H1 (cell line): ENCODE results near the gene TET2. TPM values are rescaled to one million over a fixed set of nuclear protein-coding genes. Genes with fewer than 3 reads are reported as not detected.

ENCODE experiments used
- CTCF ChIA-PET: fragments of 300-600 bp; sonication (Branson Sonifier 250); formaldehyde crosslinking; loops from one replicate; lab custom pipeline; 2021; ENCODE audit not compliant: partially characterized antibody; lab: Charles Lee
- POLR2A ChIA-PET: fragments of 300-600 bp; sonication (Branson Sonifier 250); formaldehyde crosslinking; loops from one replicate; lab custom pipeline; 2021; ENCODE audit warnings: inconsistent platforms; ENCODE audit not compliant: partially characterized antibody; lab: Charles Lee
- DNase-seq, 2 experiments: peaks; one replicate each; pipeline versions ENCODE4 v3.0.0 to v3.0.0-alpha.2; 2010 to 2022; ENCODE audit warnings: low spot score in 2 of 2, low read depth in 1 of 2, mixed read lengths in 1 of 2
- FAIRE-seq: peaks from 2 replicates; lab custom pipeline; 2011; peaks lifted over from hg19 to GRCh38; lab: Jason Lieb, UNC
- H2AFZ ChIP-seq: 2 replicates; pipeline ENCODE4 v1.8.1; 2012; ENCODE audit warnings: low read length, inconsistent platforms
- H2AK5ac ChIP-seq: 2 replicates; pipeline ENCODE4 v1.6.1; 2013; ENCODE audit warnings: low read depth, low read length
- H2BK120ac ChIP-seq: replicated peaks from 2 replicates; pipeline ENCODE3; 2013; ENCODE audit warnings: low read depth, low read length, inconsistent platforms
- H2BK12ac ChIP-seq: 2 replicates; pipeline ENCODE4 v1.6.1; 2013; ENCODE audit warnings: low read depth, low read length
- H2BK15ac ChIP-seq: 2 replicates; pipeline ENCODE4 v1.6.1; 2013; ENCODE audit warnings: low read length
- H2BK20ac ChIP-seq: 2 replicates; pipeline ENCODE4 v1.6.1; 2013; ENCODE audit warnings: low read length
- H2BK5ac ChIP-seq: 2 replicates; pipeline ENCODE4 v1.6.1; 2013; ENCODE audit warnings: low read depth, low read length
- H3K14ac ChIP-seq: 2 replicates; pipeline ENCODE4 v1.6.1; 2013; ENCODE audit warnings: inconsistent platforms; ENCODE audit not compliant: insufficient read length
- H3K18ac ChIP-seq: 2 replicates; pipeline ENCODE4 v1.6.1; 2013; ENCODE audit warnings: low read length; ENCODE audit errors: extremely low read depth
- H3K23ac ChIP-seq: 2 replicates; pipeline ENCODE4 v1.6.1; 2013; ENCODE audit warnings: inconsistent platforms; ENCODE audit not compliant: insufficient read length
- H3K23me2 ChIP-seq: 2 replicates; pipeline ENCODE4 v1.6.1; 2013; ENCODE audit warnings: low read depth, low read length
- H3K27ac ChIP-seq: 2 replicates; pipeline ENCODE4 v1.6.1; 2011; ENCODE audit warnings: low read depth, low read length, inconsistent platforms
- H3K27me3 ChIP-seq, 4 experiments: replicated peaks in 1 of 4; 1 replicate in 1 of 4; 2 replicates in 3 of 4; pipeline versions ENCODE4 v1.6.1 to v1.8.1; 2011 to 2013; ENCODE audit warnings: low read length in 3 of 4, mild to moderate bottlenecking in 3 of 4, inconsistent platforms in 2 of 4, mixed read lengths in 2 of 4, moderate library complexity in 1 of 4; ENCODE audit not compliant: control insufficient read depth in 3 of 4, insufficient read depth in 3 of 4; ENCODE audit errors: extremely low read depth in 1 of 4
- H3K36me3 ChIP-seq, 4 experiments: 2 replicates each; pipeline versions ENCODE4 v1.6.1 to v1.8.1; 2011 to 2013; ENCODE audit warnings: mild to moderate bottlenecking in 4 of 4, low read length in 3 of 4, moderate library complexity in 2 of 4, control low read depth in 1 of 4, inconsistent platforms in 1 of 4; ENCODE audit not compliant: insufficient read depth in 4 of 4, control insufficient read depth in 2 of 4
- H3K4ac ChIP-seq: replicated peaks from 2 replicates; pipeline ENCODE3; 2013; ENCODE audit warnings: low read length, low read depth, mixed read lengths, inconsistent platforms; ENCODE audit not compliant: insufficient read length
- H3K4me1 ChIP-seq, 4 experiments: replicated peaks in 1 of 4; 1 replicate in 1 of 4; 2 replicates in 3 of 4; pipeline versions ENCODE4 v1.6.1 to v1.8.1; 2011 to 2013; ENCODE audit warnings: low read length in 3 of 4, inconsistent platforms in 2 of 4, mixed read lengths in 1 of 4; ENCODE audit not compliant: insufficient read depth in 4 of 4, control insufficient read depth in 3 of 4
- H3K4me2 ChIP-seq, 2 experiments: 2 replicates each; pipeline versions ENCODE4 v1.6.1 to v1.8.1; 2011 to 2013; ENCODE audit warnings: low read depth in 2 of 2, low read length in 2 of 2, control low read depth in 1 of 2, inconsistent platforms in 1 of 2, mild to moderate bottlenecking in 1 of 2; ENCODE audit not compliant: insufficient read depth in 1 of 2
- H3K4me3 ChIP-seq, 4 experiments: fragments of 200-600, 300-600 bp in 1 of 4; sonication (generic), shearing (Covaris generic), sonication (Bioruptor Twin) in 1 of 4; 2 replicates each; pipeline versions ENCODE4 v1.5.1 to v1.8.1; 2011 to 2016; ENCODE audit warnings: low read length in 4 of 4, low read depth in 3 of 4, control low read depth in 2 of 4, inconsistent platforms in 2 of 4, mild to moderate bottlenecking in 2 of 4, mixed read lengths in 1 of 4, moderate library complexity in 1 of 4; ENCODE audit not compliant: insufficient read depth in 2 of 4; ENCODE audit errors: extremely low read depth in 1 of 4
- H3K56ac ChIP-seq: replicated peaks from 2 replicates; pipeline ENCODE3; 2013; ENCODE audit warnings: low read depth, mild to moderate bottlenecking, mixed read lengths, low read length, inconsistent platforms; ENCODE audit not compliant: insufficient read length
- H3K79me1 ChIP-seq: 2 replicates; pipeline ENCODE4 v1.6.1; 2013; ENCODE audit warnings: low read depth, low read length, control low read depth
- H3K79me2 ChIP-seq, 2 experiments: 2 replicates each; pipeline versions ENCODE4 v1.6.1 to v1.8.1; 2012 to 2013; ENCODE audit warnings: low read length in 2 of 2, mild to moderate bottlenecking in 2 of 2, inconsistent platforms in 1 of 2; ENCODE audit not compliant: insufficient read depth in 2 of 2, control insufficient read depth in 1 of 2
- H3K9ac ChIP-seq, 4 experiments: replicated peaks in 1 of 4; 1 replicate in 1 of 4; 2 replicates in 3 of 4; pipeline versions ENCODE4 v1.6.1 to v1.8.1; 2011 to 2013; ENCODE audit warnings: low read depth in 3 of 4, low read length in 3 of 4, control low read depth in 2 of 4, mild to moderate bottlenecking in 2 of 4, moderate library complexity in 2 of 4, inconsistent platforms in 1 of 4; ENCODE audit errors: extremely low read depth in 1 of 4
- H3K9me3 ChIP-seq, 2 experiments: 2 replicates each; pipeline versions ENCODE4 v1.6.1 to v1.8.1; 2012 to 2013; ENCODE audit warnings: mild to moderate bottlenecking in 2 of 2, moderate library complexity in 2 of 2, control low read depth in 1 of 2, inconsistent platforms in 1 of 2, low read depth in 1 of 2, low read length in 1 of 2, mixed read lengths in 1 of 2; ENCODE audit not compliant: insufficient read depth in 2 of 2
- H4K20me1 ChIP-seq, 2 experiments: replicated peaks in 1 of 2; 2 replicates each; pipeline versions ENCODE3 to v1.8.1; 2011 to 2013; ENCODE audit warnings: inconsistent platforms in 2 of 2, low read length in 2 of 2, mild to moderate bottlenecking in 1 of 2; ENCODE audit not compliant: insufficient read depth in 2 of 2, control insufficient read depth in 1 of 2
- H4K5ac ChIP-seq: 2 replicates; pipeline ENCODE4 v1.6.1; 2013; ENCODE audit warnings: low read length, low read depth, mixed read lengths, inconsistent platforms; ENCODE audit not compliant: insufficient read length
- H4K8ac ChIP-seq: 2 replicates; pipeline ENCODE4 v1.8.0; 2013; ENCODE audit warnings: mild to moderate bottlenecking, moderate library complexity, low read length, inconsistent platforms; ENCODE audit not compliant: insufficient read depth; ENCODE audit errors: extremely low read depth
- H4K91ac ChIP-seq: replicated peaks from 2 replicates; pipeline ENCODE3; 2013; ENCODE audit warnings: low read length, mixed read lengths, inconsistent platforms; ENCODE audit not compliant: insufficient read length
- HDAC2 ChIP-seq, 2 experiments: fragments of 300-600 bp in 1 of 2; sonication (generic) in 1 of 2; IDR thresholded peaks; 2 replicates each; pipeline ENCODE4 v1.6.1; 2011 to 2012; ENCODE audit warnings: low read depth in 2 of 2, low read length in 2 of 2, mild to moderate bottlenecking in 2 of 2, moderate library complexity in 2 of 2, borderline replicate concordance in 1 of 2, inconsistent platforms in 1 of 2
- WGBS, 2 experiments: shearing (Covaris generic) in 1 of 2; methylation state at CpG; one replicate each; pipeline versions ENCODE4 v1.1.6 to v1.1.7; 2013 to 2015; ENCODE audit warnings: low lambda C conversion rate in 2 of 2, mixed read lengths in 2 of 2, inconsistent platforms in 1 of 2, low coverage in 1 of 2, missing lambda C conversion rate in 1 of 2; ENCODE audit not compliant: insufficient replicate concordance in 2 of 2, insufficient coverage in 1 of 2, insufficient read length in 1 of 2; ENCODE audit errors: extremely low coverage in 1 of 2, missing lambda C conversion rate in 1 of 2; 5-methylcytosine and 5-hydroxymethylcytosine counted together
- polyA plus RNA-seq, 7 experiments: library from polyadenylated mRNA; depleted of rRNA in 3 of 7; stranded (reverse) in 5 of 7; unstranded in 2 of 7; fragments of >200 nt in 5 of 7; fragments of 200-250 nt in 2 of 7; gene quantifications; 1 replicate in 5 of 7; 2 replicates in 1 of 7; 4 replicates in 1 of 7; pipeline versions ENCODE4 v1.2.1 to v1.2.3, GENCODE V29; 2011 to 2013; ENCODE audit warnings: missing spikeins in 2 of 7, mixed read lengths in 2 of 7
- total RNA-seq: library from RNA; stranded (reverse); fragmentation: NEBNext Ultra II Directional; extraction: Animal tissue kit (Norgen Biotek cat#: 25700); gene quantifications from 2 replicates; pipeline ENCODE4 v1.2.1, GENCODE V29; 2021

The TET2 gene
- total and polyA plus RNA-seq, 2 of the 8 experiments (the other 6 are each of a cell fraction or from before 2014, with no cell fraction given), result 1.0 to 2.6 TPM

- H2BK5ac ChIP-seq, result no peak overlapping the region
- no peaks in the 10 kb centered on the region for H3K27me3 ChIP-seq
- H3K9ac ChIP-seq, result no peak overlapping the region
- H3K4me2 ChIP-seq, result no peak overlapping the region
- POLR2A ChIA-PET, result no interaction called here
- H2BK120ac ChIP-seq, result no peak overlapping the region
- H2AFZ ChIP-seq, result no peak overlapping the region
- no peak overlapping the region for H3K14ac ChIP-seq
- no peaks in the 10 kb centered on the region for H3K79me2 ChIP-seq
- H3K23me2 ChIP-seq, result no peaks in the 10 kb centered on the region; the same call in 1 of the 2 replicates
- no peak overlapping the region for H3K4ac ChIP-seq
- no peak overlapping the region for H4K5ac ChIP-seq
- H3K56ac ChIP-seq, result no peak overlapping the region
- H3K18ac ChIP-seq, result no peak overlapping the region
- H4K91ac ChIP-seq, result no peak overlapping the region
- H3K79me1 ChIP-seq, result no peaks in the 10 kb centered on the region
- no peak overlapping the region for H2BK20ac ChIP-seq
- no peak overlapping the region for H3K23ac ChIP-seq
- no peak overlapping the region for H2BK12ac ChIP-seq
- no peaks in the 10 kb centered on the region for H3K36me3 ChIP-seq
- H2AK5ac ChIP-seq, result no peak overlapping the region
- DNase-seq (no peak), FAIRE-seq (no peak)
- 85% methylated on average over 4 of the region's 4 CpGs; no CpG with 5 or more reads in 1 of the 2 experiments for WGBS, 2 experiments
- H2BK15ac ChIP-seq, result no peak overlapping the region
- CTCF ChIA-PET, result interaction anchor here (1.0 kb wide), 1 partner anchor 16 kb away, joined by 5 read pairs; no protein-coding TSS in a partner anchor
- no peak overlapping the region for H4K8ac ChIP-seq
- no peaks in the 10 kb centered on the region for H4K20me1 ChIP-seq
- 0 out of 7 replicates have a peak, but pooled peaks cover 0 to 2% (median 0%) of the 10 kb centered on the region in 4 experiments for H3K4me1 ChIP-seq
- H3K4me3 ChIP-seq, result no peak overlapping the region
- no peak overlapping the region for H3K27ac ChIP-seq
- no peak for TF ChIP-seq HDAC2 (IDR thresholded peaks at IDR 0.05; ENCODE audit: borderline replicate concordance in 1 of 2, low read depth in 2 of 2, low read length in 2 of 2)
- TF ChIP-seq, all 59 proteins: peak for 0
- H3K9me3 ChIP-seq, result no peaks in the 10 kb centered on the region
These were observed 94.8 kb downstream of the TET2 start for GRCh38 chr4:105241451-105241850.
